Epithelial cell of proximal tubule (primary cell): Measurements from ENCODE around the gene NRXN2. TPM values are rescaled to one million over a fixed set of nuclear protein-coding genes. Genes with fewer than 3 reads are reported as not detected.
"Not testable (repeated sequence)": the region's sequence is repeated elsewhere in the genome, so short reads cannot be mapped to it uniquely, and the experiment has no call there.

Experiments used
- DNase-seq: peaks from one replicate; pipeline ENCODE4 v3.0.0-alpha.2; 2011; ENCODE audit warnings: low read depth
- H3K4me3 ChIP-seq: 2 replicates; pipeline ENCODE4 v1.5.1; 2011; ENCODE audit warnings: low read depth, mild to moderate bottlenecking, low read length
- CTCF ChIP-seq: conservative IDR thresholded peaks from 2 replicates; pipeline ENCODE4 v1.5.1; 2012; ENCODE audit warnings: low read depth, mild to moderate bottlenecking, low read length
- total RNA-seq: library from RNA; depleted of rRNA; stranded (reverse); fragments of >200 nt; gene quantifications from 2 replicates; pipeline ENCODE4 v1.2.3, GENCODE V29; 2015

NRXN2 gene
- total RNA-seq, 1 donor from 2014 or later, result not detected

- DNase-seq, result no peak
- TF ChIP-seq CTCF, result no peak
- no peak overlapping the region for H3K4me3 ChIP-seq
These were observed 122.6 kb downstream of the NRXN2 start for GRCh38 chr11:64600281-64600992.

GRCh38 chr11:64599698-64600211 lies 123.2 kb downstream of the NRXN2 start:
- TF ChIP-seq CTCF, result no peak
- DNase-seq, result no peak
- H3K4me3 ChIP-seq, result no peak overlapping the region

- TF ChIP-seq CTCF, result no peak
- no peak for DNase-seq
- no peak overlapping the region for H3K4me3 ChIP-seq
These were observed 124.0 kb downstream of the NRXN2 start for GRCh38 chr11:64598797-64599697.

GRCh38 chr11:64598106-64598796 lies 124.7 kb downstream of the NRXN2 start:
- TF ChIP-seq CTCF, result no peak
- H3K4me3 ChIP-seq, result no peak overlapping the region
- no peak for DNase-seq

GRCh38 chr11:64597671-64598101 lies 125.3 kb downstream of the NRXN2 start:
- DNase-seq, result no peak
- TF ChIP-seq CTCF, result no peak
- H3K4me3 ChIP-seq, result no peak overlapping the region

GRCh38 chr11:64595922-64596321 lies 127.1 kb downstream of the NRXN2 start:
- DNase-seq, H3K4me3 ChIP-seq: not testable (repeated sequence)
